ENCODE measurements around the gene FAM114A1. TPM values are rescaled to one million over a fixed set of nuclear protein-coding genes. Genes with fewer than 3 reads are reported as not detected.

FAM114A1 gene
- total RNA-seq, 2 experiments from 2014 or later = 0.31 to 0.45 TPM

- H3K36me3 Mint-ChIP-seq (ENCODE audit: low read depth) = peaks cover 29% of the 10 kb centered on the region
- DNase-seq = no peak
- H3K4me3 Mint-ChIP-seq = no peak overlapping the region
- ChIA-PET CTCF (no interaction called here), POLR2A (no interaction called here)
- H3K4me1 Mint-ChIP-seq = peaks cover 14% of the 10 kb centered on the region
- H3K27ac Mint-ChIP-seq = no peak overlapping the region
- H3K9me3 Mint-ChIP-seq = peaks cover 24% of the 10 kb centered on the region
- H3K27me3 Mint-ChIP-seq = no peaks in the 10 kb centered on the region
Measured at GRCh38 chr4:38837334-38837733, 30.3 kb upstream of the FAM114A1 start.

GRCh38 chr4:38837849-38838248 is 29.8 kb upstream of the FAM114A1 start:
- CTCF ChIA-PET = no interaction called here
- Mint-ChIP-seq H3K27ac (no peak overlapping the region), H3K4me3 (no peak overlapping the region), H3K9me3 (peaks cover 24% of the 10 kb centered on the region), H3K36me3 (ENCODE audit: low read depth) (peaks cover 29% of the 10 kb centered on the region), H3K4me1 (peaks cover 14% of the 10 kb centered on the region), H3K27me3 (no peaks in the 10 kb centered on the region)
- no peak for DNase-seq
- POLR2A ChIA-PET = no interaction called here

DNA sequence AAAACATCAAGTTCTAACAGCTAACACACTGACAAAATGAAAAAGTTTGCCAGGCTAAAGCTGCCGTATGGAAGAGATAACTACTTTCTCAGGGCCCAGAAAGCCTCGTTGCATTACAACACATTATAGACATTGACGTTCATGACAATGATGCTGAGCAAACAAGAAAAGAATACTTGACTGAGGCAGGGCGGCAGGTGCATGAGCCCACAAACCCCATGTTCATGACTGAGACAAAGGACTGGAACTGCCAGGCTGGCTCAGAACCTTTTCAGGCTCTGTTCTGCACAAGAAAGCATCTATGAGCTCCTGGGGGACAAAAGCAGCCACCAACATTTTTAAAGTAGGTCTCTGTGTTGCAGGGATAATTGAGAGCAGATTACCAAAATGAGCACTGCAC is 24.6 kb upstream of the FAM114A1 start:
- peaks cover 6% of the 10 kb centered on the region for H3K9me3 Mint-ChIP-seq
- ChIA-PET CTCF (interaction anchor here (1.1 to 1.4 kb wide), 2 partner anchors 17 to 46 kb away, joined by 3 to 4 read pairs; no protein-coding TSS in a partner anchor), POLR2A (no interaction called here)
- no peak overlapping the region for H3K4me3 Mint-ChIP-seq
- H3K27ac Mint-ChIP-seq = no peak overlapping the region
- H3K36me3 Mint-ChIP-seq (ENCODE audit: low read depth) = peaks cover 5% of the 10 kb centered on the region
- peaks cover 7% of the 10 kb centered on the region for H3K4me1 Mint-ChIP-seq
- no peaks in the 10 kb centered on the region for H3K27me3 Mint-ChIP-seq
- no peak for DNase-seq

- peaks cover 4% of the 10 kb centered on the region for H3K27me3 Mint-ChIP-seq
- CTCF ChIA-PET = interaction anchor here (1.2 kb wide), 1 partner anchor 10 kb away, joined by 3 read pairs; no protein-coding TSS in a partner anchor
- H3K4me3 Mint-ChIP-seq = no peak overlapping the region
- no peak for DNase-seq
- peaks cover 19% of the 10 kb centered on the region for H3K9me3 Mint-ChIP-seq
- peaks cover 3% of the 10 kb centered on the region for H3K4me1 Mint-ChIP-seq
- H3K27ac Mint-ChIP-seq = no peak overlapping the region
- H3K36me3 Mint-ChIP-seq (ENCODE audit: low read depth) = peaks cover 15% of the 10 kb centered on the region
- POLR2A ChIA-PET = no interaction called here
Measured at GRCh38 chr4:38846015-38846414, 21.6 kb upstream of the FAM114A1 start.

- CTCF ChIA-PET = interaction anchor here (1.0 to 1.7 kb wide), 4 partner anchors 9 to 96 kb away, joined by 3 to 8 read pairs (median 4); no protein-coding TSS in a partner anchor
- DNase-seq = no peak
- Mint-ChIP-seq H3K27ac (peak overlapping the region; percentile 94), H3K4me3 (peak overlapping the region; percentile 72), H3K27me3 (no peaks in the 10 kb centered on the region), H3K9me3 (no peaks in the 10 kb centered on the region), H3K36me3 (ENCODE audit: low read depth) (peaks cover under 1% of the 10 kb centered on the region), H3K4me1 (peaks cover 36% of the 10 kb centered on the region)
- POLR2A ChIA-PET = no interaction called here
Measured at GRCh38 chr4:38855466-38855865, 12.1 kb upstream of the FAM114A1 start.

DNA sequence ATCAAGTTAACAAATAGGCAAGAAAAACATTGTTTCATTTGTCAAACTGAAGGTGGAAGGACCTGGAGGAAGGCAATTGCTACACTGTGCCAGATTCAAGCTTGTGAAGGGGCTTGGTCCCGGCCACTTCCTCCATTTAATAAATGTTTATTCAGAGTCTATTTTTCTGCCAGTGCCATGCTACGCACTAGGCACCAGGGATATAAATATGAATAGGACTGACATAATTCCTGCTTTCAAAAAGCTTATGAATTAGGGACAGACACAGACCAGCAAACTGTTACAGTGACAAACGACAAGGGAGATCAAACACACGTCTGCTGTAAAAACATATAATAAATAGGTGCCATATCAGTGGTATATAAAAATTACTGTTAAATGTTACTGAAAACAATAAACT is 11.6 kb upstream of the FAM114A1 start:
- Mint-ChIP-seq H3K9me3 (no peaks in the 10 kb centered on the region), H3K27me3 (no peaks in the 10 kb centered on the region), H3K36me3 (ENCODE audit: low read depth) (no peaks in the 10 kb centered on the region), H3K27ac (peak overlapping the region; percentile 94), H3K4me3 (peak overlapping the region; percentile 72), H3K4me1 (peaks cover 41% of the 10 kb centered on the region)
- CTCF ChIA-PET = interaction anchor here (0.7 to 1.7 kb wide), 5 partner anchors 10 to 444 kb away, joined by 3 to 8 read pairs (median 3); no protein-coding TSS in a partner anchor
- POLR2A ChIA-PET = interaction anchor here (0.5 to 0.6 kb wide), 2 partner anchors 20 to 1123 kb away, joined by 3 read pairs; no protein-coding TSS in a partner anchor
- peak; percentile 29 for DNase-seq

- Mint-ChIP-seq H3K4me1 (peaks cover 44% of the 10 kb centered on the region), H3K9me3 (no peaks in the 10 kb centered on the region), H3K27ac (peak within 1 kb of the TSS; percentile 94), H3K36me3 (ENCODE audit: low read depth) (no peaks in the 10 kb centered on the region), H3K4me3 (peak within 1 kb of the TSS; percentile 72), H3K27me3 (no peaks in the 10 kb centered on the region)
- POLR2A ChIA-PET = interaction anchor here (0.6 kb wide), 1 partner anchor 20 kb away, joined by 3 read pairs; no protein-coding TSS in a partner anchor
- CTCF ChIA-PET = interaction anchor here (0.7 to 1.7 kb wide), 4 partner anchors 17 to 445 kb away, joined by 3 to 8 read pairs (median 4); no protein-coding TSS in a partner anchor
- peak; percentile 85 for DNase-seq
Measured at GRCh38 chr4:38856524-38857337, 10.9 kb upstream of the FAM114A1 start, which contains the start of gene TLR6. TSS of gene TLR6 (minus strand) at chr4:38856817. CDS start at chr4:38829473, 27,344 bp downstream.

DNA sequence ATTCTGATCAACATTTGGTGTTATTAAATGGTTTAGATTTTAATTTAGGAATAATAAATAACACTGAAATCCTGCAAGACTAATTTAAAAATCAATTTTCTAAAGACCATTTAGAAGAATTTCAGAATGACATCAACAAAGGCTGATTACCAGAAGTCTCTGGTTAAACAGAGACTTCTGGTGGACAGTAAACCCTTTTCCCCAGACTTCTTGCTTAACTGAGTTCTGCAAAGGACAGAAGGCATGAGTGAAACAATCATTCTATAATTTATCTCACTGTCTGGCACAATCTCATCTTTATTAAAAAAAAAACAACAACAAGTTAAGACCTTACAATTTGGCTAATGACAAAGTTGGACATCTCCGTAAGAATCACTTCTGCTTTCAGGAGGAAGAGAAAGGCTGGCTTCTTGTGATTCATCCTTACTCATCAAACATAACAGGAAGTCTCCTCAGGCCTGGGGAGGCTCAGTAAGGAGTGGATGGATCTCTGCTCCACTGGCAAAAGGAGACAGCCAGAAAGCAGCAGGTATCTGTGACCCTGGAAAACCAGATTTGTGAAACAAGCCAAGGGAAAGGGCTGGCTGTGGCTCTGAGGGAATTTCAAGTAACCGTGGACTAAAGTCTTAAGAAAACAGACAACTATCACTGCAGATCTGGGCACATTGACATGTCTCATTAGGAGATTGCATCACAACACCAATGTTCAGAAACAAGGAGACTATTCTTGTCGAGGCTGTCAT is 10.1 kb upstream of the FAM114A1 start:
- H3K4me1 Mint-ChIP-seq = peaks cover 44% of the 10 kb centered on the region
- H3K27me3 Mint-ChIP-seq = no peaks in the 10 kb centered on the region
- no peaks in the 10 kb centered on the region for H3K9me3 Mint-ChIP-seq
- peak overlapping the region; percentile 72 for H3K4me3 Mint-ChIP-seq
- POLR2A ChIA-PET = no interaction called here
- CTCF ChIA-PET = no interaction called here
- peak overlapping the region; percentile 94 for H3K27ac Mint-ChIP-seq
- no peaks in the 10 kb centered on the region for H3K36me3 Mint-ChIP-seq (ENCODE audit: low read depth)
- DNase-seq = peak; percentile 23

GRCh38 chr4:38858097-38858420 is 9.5 kb upstream of the FAM114A1 start:
- POLR2A ChIA-PET = no interaction called here
- CTCF ChIA-PET = interaction anchor here (0.7 kb wide), 2 partner anchors 31 to 1206 kb away, joined by 3 to 4 read pairs; no protein-coding TSS in a partner anchor
- no peak overlapping the region for H3K4me3 Mint-ChIP-seq
- no peak for DNase-seq
- peaks cover 3% of the 10 kb centered on the region for H3K27me3 Mint-ChIP-seq
- peak overlapping the region; percentile 94 for H3K27ac Mint-ChIP-seq
- H3K36me3 Mint-ChIP-seq (ENCODE audit: low read depth) = no peaks in the 10 kb centered on the region
- no peaks in the 10 kb centered on the region for H3K9me3 Mint-ChIP-seq
- H3K4me1 Mint-ChIP-seq = peaks cover 46% of the 10 kb centered on the region

DNA sequence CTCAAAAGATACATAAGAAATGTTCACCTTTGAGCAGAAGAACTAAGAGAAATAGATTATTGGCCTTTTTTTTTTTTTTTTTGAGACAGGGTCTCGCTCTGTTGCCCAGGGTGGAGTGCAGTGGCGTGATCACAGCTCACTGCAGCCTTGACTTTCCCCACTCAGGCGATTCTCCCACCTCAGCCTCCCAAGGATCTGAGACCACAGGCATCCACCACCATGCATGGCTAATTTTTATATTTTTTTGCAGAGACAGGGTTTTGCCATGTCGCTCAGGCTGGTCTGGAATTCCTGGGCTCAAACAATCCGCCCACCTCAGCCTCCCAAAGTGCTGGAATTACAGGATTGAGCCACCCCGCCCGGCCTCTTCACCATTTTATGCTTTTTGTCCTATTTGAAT is 8.1 kb upstream of the FAM114A1 start:
- Mint-ChIP-seq H3K36me3 (ENCODE audit: low read depth) (no peaks in the 10 kb centered on the region), H3K9me3 (no peaks in the 10 kb centered on the region), H3K27me3 (peaks cover 13% of the 10 kb centered on the region), H3K27ac (no peak overlapping the region), H3K4me1 (peaks cover 45% of the 10 kb centered on the region), H3K4me3 (no peak overlapping the region)
- ChIA-PET POLR2A (no interaction called here), CTCF (interaction anchor here (0.6 to 2.1 kb wide), 5 partner anchors 25 to 323 kb away, joined by 3 to 9 read pairs (median 4); partner anchors contain the start of genes TLR10 and WDR19)
- no peak for DNase-seq

- Mint-ChIP-seq H3K9me3 (no peaks in the 10 kb centered on the region), H3K4me1 (peaks cover 47% of the 10 kb centered on the region), H3K4me3 (no peak overlapping the region), H3K36me3 (ENCODE audit: low read depth) (no peaks in the 10 kb centered on the region), H3K27ac (no peak overlapping the region), H3K27me3 (peaks cover 18% of the 10 kb centered on the region)
- POLR2A ChIA-PET = no interaction called here
- DNase-seq = peak; percentile 65
- CTCF ChIA-PET = interaction anchor here (0.6 to 2.1 kb wide), 20 partner anchors 9 to 800 kb away, joined by 3 to 9 read pairs (median 4); partner anchors contain the start of gene TLR1
Measured at GRCh38 chr4:38860788-38861424, 6.7 kb upstream of the FAM114A1 start.

DNA sequence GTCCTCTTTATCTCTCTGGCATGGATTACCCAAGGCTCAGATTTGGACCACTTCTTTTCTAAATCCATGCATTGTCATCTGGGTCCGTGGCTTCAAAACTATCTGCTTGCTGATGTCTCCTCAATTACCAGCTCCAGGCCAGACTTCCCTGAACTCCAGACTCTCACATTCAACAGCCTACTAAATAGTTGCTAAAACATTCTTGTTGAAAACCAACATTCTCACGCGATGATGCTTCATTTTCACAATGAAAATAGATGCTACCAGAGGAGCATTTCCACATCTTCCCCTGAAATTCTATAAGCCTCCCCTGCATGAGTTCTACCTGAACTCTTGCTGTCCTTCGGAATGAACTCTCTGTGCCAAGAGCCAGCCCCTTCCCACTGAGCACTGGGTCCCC is 5.8 kb upstream of the FAM114A1 start:
- H3K27ac Mint-ChIP-seq = no peak overlapping the region
- peaks cover 18% of the 10 kb centered on the region for H3K27me3 Mint-ChIP-seq
- peaks cover 40% of the 10 kb centered on the region for H3K4me1 Mint-ChIP-seq
- H3K9me3 Mint-ChIP-seq = no peaks in the 10 kb centered on the region
- no peak for DNase-seq
- no peak overlapping the region for H3K4me3 Mint-ChIP-seq
- CTCF ChIA-PET = interaction anchor here (1.0 to 1.3 kb wide), 2 partner anchors 12 to 41 kb away, joined by 3 read pairs; no protein-coding TSS in a partner anchor
- no peaks in the 10 kb centered on the region for H3K36me3 Mint-ChIP-seq (ENCODE audit: low read depth)
- POLR2A ChIA-PET = no interaction called here

Data from activated CD4-positive, alpha-beta T cell treated with anti-CD3 and anti-CD28 coated beads, Interleukin-2, amount 10 ng/mL, durations not matched to agents 7 days and 5 days (primary cell).